HG03060 (cell line): ENCODE measurements around the gene TNXB.
"Not testable (repeated sequence)": the region's sequence is repeated elsewhere in the genome, so short reads cannot be mapped to it uniquely, and the experiment has no call there.

Experiments
- ATAC-seq: cut with Tn5 transposase; IDR thresholded peaks from one replicate; pipeline ENCODE4 v1.9.1; 2021; ENCODE audit warnings: low read depth, moderate number of reproducible peaks; ENCODE audit not compliant: unreplicated experiment

TNXB gene

GRCh38 chr6:32041385-32041784, 67.8 kb downstream of the TNXB start:
- ATAC-seq = not testable (repeated sequence)

- ATAC-seq = not testable (repeated sequence)
Observed at GRCh38 chr6:32041050-32041321, 68.2 kb downstream of the TNXB start.

- ATAC-seq = not testable (repeated sequence)
Observed at GRCh38 chr6:32040299-32041049, 68.7 kb downstream of the TNXB start.

- not testable (repeated sequence) for ATAC-seq
Observed at GRCh38 chr6:32039321-32040274, 69.5 kb downstream of the TNXB start.

- not testable (repeated sequence) for ATAC-seq
Observed at GRCh38 chr6:32038878-32039277, 70.3 kb downstream of the TNXB start.

- ATAC-seq = not testable (repeated sequence)
Observed at GRCh38 chr6:32037598-32038524, 71.3 kb downstream of the TNXB start, which contains the start of gene CYP21A2. CYP21A2 (plus strand) TSS chr6:32038415; CDS start chr6:32038423, 8 bp downstream.

GRCh38 chr6:32037136-32037535, 72.0 kb downstream of the TNXB start:
- ATAC-seq = not testable (repeated sequence)

GRCh38 chr6:32035283-32036013, 73.7 kb downstream of the TNXB start:
- not testable (repeated sequence) for ATAC-seq

GRCh38 chr6:32029553-32029952, 79.6 kb downstream of the TNXB start:
- ATAC-seq = not testable (repeated sequence)

- ATAC-seq = not testable (repeated sequence)
Observed at GRCh38 chr6:32028631-32029030, 80.5 kb downstream of the TNXB start.

- ATAC-seq = not testable (repeated sequence)
Observed at GRCh38 chr6:32022100-32022499, 87.0 kb downstream of the TNXB start.

GRCh38 chr6:32014547-32014946, 94.6 kb downstream of the TNXB start, which contains the start of gene C4B:
C4B (plus strand) TSS chr6:32014795; CDS start chr6:32014846, 51 bp downstream.
- ATAC-seq = not testable (repeated sequence)

- ATAC-seq = not testable (repeated sequence)
Observed at GRCh38 chr6:32013738-32014137, 95.4 kb downstream of the TNXB start.

GRCh38 chr6:32012941-32013617, 96.1 kb downstream of the TNXB start:
- ATAC-seq = not testable (repeated sequence)

GRCh38 chr6:32010856-32011530, 98.1 kb downstream of the TNXB start:
- not testable (repeated sequence) for ATAC-seq

- not testable (repeated sequence) for ATAC-seq
Observed at GRCh38 chr6:32009537-32009936, 99.6 kb downstream of the TNXB start.

GRCh38 chr6:32008616-32009015, 100.5 kb downstream of the TNXB start:
- ATAC-seq = not testable (repeated sequence)

GRCh38 chr6:32008037-32008436, 101.1 kb downstream of the TNXB start:
- not testable (repeated sequence) for ATAC-seq
